GM18519 (cell line): Measurements from ENCODE around the gene RTL1.
A peak's percentile ranks its signal among the peaks of the same experiment; 100 is the strongest.

Experiments
- ATAC-seq: cut with Tn5 transposase; IDR thresholded peaks from one replicate; pipeline ENCODE4 v1.9.1; 2021; ENCODE audit warnings: mild to moderate bottlenecking, moderate library complexity; ENCODE audit not compliant: unreplicated experiment, low FRiP score

RTL1 gene

GRCh38 chr14:100854435-100854834 lies 49.1 kb downstream of the RTL1 start:
- no peak for ATAC-seq

- no peak for ATAC-seq
Measured at GRCh38 chr14:100851946-100852620, 51.4 kb downstream of the RTL1 start.

GRCh38 chr14:100851586-100851916 lies 52.0 kb downstream of the RTL1 start:
- no peak for ATAC-seq

- ATAC-seq = peak; percentile 68
Measured at GRCh38 chr14:100850841-100851585, 52.5 kb downstream of the RTL1 start.

GRCh38 chr14:100849115-100849781 lies 54.3 kb downstream of the RTL1 start:
- ATAC-seq = no peak

- no peak for ATAC-seq
Measured at GRCh38 chr14:100846309-100846859, 57.1 kb downstream of the RTL1 start.

GRCh38 chr14:100845341-100845740 lies 58.2 kb downstream of the RTL1 start:
- no peak for ATAC-seq

- ATAC-seq = no peak
Measured at GRCh38 chr14:100844846-100845245, 58.7 kb downstream of the RTL1 start.

- ATAC-seq = no peak
Measured at GRCh38 chr14:100844421-100844820, 59.1 kb downstream of the RTL1 start.

- ATAC-seq = no peak
Measured at GRCh38 chr14:100844082-100844408, 59.5 kb downstream of the RTL1 start.

- ATAC-seq = no peak
Measured at GRCh38 chr14:100842799-100843198, 60.7 kb downstream of the RTL1 start.

GRCh38 chr14:100841761-100842403 lies 61.6 kb downstream of the RTL1 start:
- no peak for ATAC-seq

- ATAC-seq = no peak
Measured at GRCh38 chr14:100841066-100841760, 62.3 kb downstream of the RTL1 start.

- no peak for ATAC-seq
Measured at GRCh38 chr14:100840286-100841065, 63.0 kb downstream of the RTL1 start.

- ATAC-seq = no peak
Measured at GRCh38 chr14:100839681-100840111, 63.8 kb downstream of the RTL1 start.

- ATAC-seq = no peak
Measured at GRCh38 chr14:100839315-100839585, 64.3 kb downstream of the RTL1 start.

GRCh38 chr14:100838493-100839314 lies 64.8 kb downstream of the RTL1 start:
- no peak for ATAC-seq

- ATAC-seq = no peak
Measured at GRCh38 chr14:100837805-100838350, 65.6 kb downstream of the RTL1 start.
